GM12878 (cell line): Measurements from ENCODE around the gene FBXL19. TPM values are rescaled to one million over a fixed set of nuclear protein-coding genes. Genes with fewer than 3 reads are reported as not detected.

Experiments used
- ATAC-seq: fragments of 200-7000 bp; cut with Tn5 transposase; 3 replicates; pipeline ENCODE4 v1.9.1; 2020; ENCODE audit warnings: mild to moderate bottlenecking, moderate library complexity
- BruUV-seq: library from RNA; stranded (reverse); fragments of 400-500 nt; replicated peaks from 2 replicates; lab custom pipeline; 2021; lab: Mats Ljungman, UMichigan
- CTCF ChIA-PET: fragments of 300-600 bp; sonication (Branson Sonifier 250); formaldehyde crosslinking; extraction: SDS; loops from one replicate; lab custom pipeline; 2021; ENCODE audit warnings: inconsistent platforms; lab: Yijun Ruan, JAX
- POLR2A ChIA-PET: fragments of 350-600 bp; formaldehyde crosslinking; extraction: SDS; loops from one replicate; lab custom pipeline; 2021; ENCODE audit warnings: inconsistent platforms; lab: Charles Lee
- RAD21 ChIA-PET: fragments of 300-600 bp; sonication (Branson Sonifier 250); formaldehyde crosslinking; loops from one replicate; lab custom pipeline; 2023; ENCODE audit warnings: antibody characterized with exemption; ENCODE audit not compliant: unreplicated experiment; lab: Charles Lee
- SMC1A ChIA-PET: fragments of 300-600 bp; sonication (Branson Sonifier 250); formaldehyde crosslinking; loops from one replicate; lab custom pipeline; 2023; ENCODE audit not compliant: unreplicated experiment, uncharacterized antibody; lab: Charles Lee
- DNase-seq: peaks from one replicate; pipeline ENCODE4 v3.0.0-alpha.2; 2011; ENCODE audit warnings: low read depth, low spot score
- FAIRE-seq: peaks from 3 replicates; lab custom pipeline; 2011; peaks lifted over from hg19 to GRCh38; lab: Jason Lieb, UNC
- H2AFZ ChIP-seq: 2 replicates; pipeline ENCODE4 v1.6.0; 2011; ENCODE audit warnings: low read depth, low read length, control low read depth; ENCODE audit not compliant: control insufficient read depth
- H3K27ac ChIP-seq: 2 replicates; pipeline ENCODE4 v1.5.1; 2011; ENCODE audit warnings: control low read depth; ENCODE audit not compliant: control insufficient read depth, insufficient read depth
- H3K27me3 ChIP-seq, 2 experiments: replicated peaks in 1 of 2; 2 replicates each; pipeline versions ENCODE4 v1.6.0 to v1.6.1; 2011; ENCODE audit warnings: low read length in 1 of 2; ENCODE audit not compliant: control insufficient read depth in 2 of 2, insufficient read depth in 2 of 2
- H3K36me3 ChIP-seq, 2 experiments: 2 replicates each; pipeline ENCODE4 v1.5.1; 2011; ENCODE audit warnings: low read length in 1 of 2; ENCODE audit not compliant: control insufficient read depth in 2 of 2, insufficient read depth in 2 of 2
- H3K4me1 ChIP-seq: 2 replicates; pipeline ENCODE4 v1.6.1; 2011; ENCODE audit warnings: mild to moderate bottlenecking, low read length, moderate library complexity, mixed read lengths; ENCODE audit not compliant: control insufficient read depth, insufficient read depth
- H3K4me2 ChIP-seq: 2 replicates; pipeline ENCODE4 v1.6.0; 2011; ENCODE audit warnings: control low read depth; ENCODE audit not compliant: control insufficient read depth, insufficient read depth
- H3K4me3 ChIP-seq: fragments of 200-600 bp; sonication (generic); 2 replicates; pipeline ENCODE4 v1.5.1; 2016
- H3K79me2 ChIP-seq: 2 replicates; pipeline ENCODE4 v1.6.0; 2011; ENCODE audit warnings: low read length; ENCODE audit not compliant: control insufficient read depth, insufficient read depth
- H3K9ac ChIP-seq: 2 replicates; pipeline ENCODE4 v1.8.0; 2011; ENCODE audit warnings: low read length, control low read depth, mixed read lengths; ENCODE audit not compliant: control insufficient read depth, insufficient read depth
- H3K9me3 ChIP-seq: replicated peaks from 3 replicates; pipeline ENCODE4 v1.5.1; 2011; ENCODE audit warnings: mild to moderate bottlenecking, low read length; ENCODE audit not compliant: control insufficient read depth, insufficient read depth
- H4K20me1 ChIP-seq: 2 replicates; pipeline ENCODE4 v1.6.0; 2011; ENCODE audit not compliant: control insufficient read depth, insufficient read depth
- ELK1 ChIP-seq: IDR thresholded peaks from 2 replicates; pipeline ENCODE4 v1.6.1; 2012; ENCODE audit warnings: low read depth, low read length, improper control_type of control experiment
- JUND ChIP-seq: IDR thresholded peaks from 2 replicates; pipeline ENCODE4 v1.6.1; 2012; ENCODE audit warnings: low read depth, mild to moderate bottlenecking, low read length, improper control_type of control experiment, moderate library complexity
- NFYB ChIP-seq: IDR thresholded peaks from 2 replicates; pipeline ENCODE4 v1.6.1; 2011; ENCODE audit warnings: low read depth, mild to moderate bottlenecking, low read length, improper control_type of control experiment, moderate library complexity; ENCODE audit not compliant: insufficient read depth
- SIX5 ChIP-seq: IDR thresholded peaks from 2 replicates; pipeline ENCODE4 v1.6.1; 2011; ENCODE audit warnings: mild to moderate bottlenecking, low read depth, low read length, moderate library complexity; ENCODE audit not compliant: severe bottlenecking
- ZBTB11 ChIP-seq: fragments of 450-650 bp; formaldehyde crosslinking; IDR thresholded peaks from 2 replicates; pipeline ENCODE4 v1.5.0; 2022; ENCODE audit warnings: mild to moderate bottlenecking, missing genetic modification characterization
- ZBTB40 ChIP-seq: fragments of 450-650 bp; IDR thresholded peaks from 2 replicates; pipeline ENCODE4 v1.6.1; 2016; ENCODE audit warnings: mild to moderate bottlenecking, moderate library complexity, borderline replicate concordance
- ZNF207 ChIP-seq: fragments of 450-650 bp; IDR thresholded peaks from 2 replicates; pipeline ENCODE4 v1.6.1; 2014; ENCODE audit warnings: antibody characterized with exemption, mild to moderate bottlenecking, borderline replicate concordance
- WGBS: methylation state at CpG from one replicate; pipeline ENCODE4 v1.1.6; 2016; ENCODE audit warnings: low lambda C conversion rate; ENCODE audit not compliant: insufficient replicate concordance, insufficient coverage; ENCODE audit errors: missing lambda C conversion rate; 5-methylcytosine and 5-hydroxymethylcytosine counted together
- in situ Hi-C: fragments of 300-500 bp; cut with MboI; formaldehyde crosslinking; loops from 9 replicates; pipeline ENCODE4 v1.14.3; 2018; ENCODE audit warnings: mixed read lengths
- intact Hi-C: fragments of 100-400 bp; cut with micrococcal nuclease; formaldehyde crosslinking; loops from one replicate; pipeline ENCODE4 v1.14.2; 2022; ENCODE audit not compliant: unreplicated experiment
- polyA plus RNA-seq, 11 experiments: library from polyadenylated mRNA; depleted of rRNA in 4 of 11; unstranded in 6 of 11; stranded (reverse) in 5 of 11; fragments of >200 nt; fragmentation: Nextera tagmentation in 4 of 11; fragmentation: Illumina TruSeq in 1 of 11; extraction: Ambion mirVana in 4 of 11; extraction: Trizol in 1 of 11; gene quantifications; 1 replicate in 1 of 11; 2 replicates in 10 of 11; pipeline versions ENCODE4 v1.2.1 to v1.2.3, GENCODE V29; 2011 to 2016; ENCODE audit warnings: inconsistent platforms in 2 of 11, missing spikeins in 2 of 11, low read depth in 1 of 11
- total RNA-seq, 4 experiments: library from RNA; depleted of rRNA in 3 of 4; stranded (reverse); fragments of >200 nt in 3 of 4; fragmentation: Illumina TruSeq in 1 of 4; extraction: Trizol in 1 of 4; gene quantifications; 2 replicates each; pipeline versions ENCODE4 v1.2.1 to v1.2.3, GENCODE V29; 2013 to 2021

Gene FBXL19
- total and polyA plus RNA-seq, 10 of the 15 experiments (the other 5 are each of a cell fraction or from before 2014, with no cell fraction given) = 0.02 to 32.1 (median 6.8) TPM; not detected in 1

- Histone ChIP-seq H3K36me3 (peaks cover 28 to 31% of the 10 kb centered on the region in 2 experiments), H3K4me2 (no peak overlapping the region), H3K27me3 (no peaks in the 10 kb centered on the region), H3K4me3 (no peak overlapping the region), H3K9ac (no peak overlapping the region), H3K4me1 (peaks cover 8% of the 10 kb centered on the region), H3K9me3 (no peaks in the 10 kb centered on the region), H3K27ac (no peak overlapping the region), H2AFZ (no peak overlapping the region), H3K79me2 (peaks cover 12% of the 10 kb centered on the region), H4K20me1 (no peaks in the 10 kb centered on the region; the same call in 1 of the 2 replicates)
- RAD21 ChIA-PET = no interaction called here
- POLR2A ChIA-PET = no interaction called here
- no peak for TF ChIP-seq SIX5
- no peak for TF ChIP-seq NFYB
- no peak for TF ChIP-seq ELK1
- 98% methylated on average over 11 of the region's 11 CpGs for WGBS
- SMC1A ChIA-PET = interaction anchor here (1.7 kb wide), 1 partner anchor 24 kb away, joined by 3 read pairs; the partner anchor contains the start of gene HSD3B7
- CTCF ChIA-PET = no interaction called here
- in situ Hi-C loops = no loop called here
- BruUV-seq = no TSS peak
- intact Hi-C loops = no loop called here
- DNase-seq (no peak), ATAC-seq (no peak), FAIRE-seq (no peak)
These were observed 38.0 kb downstream of the FBXL19 start for GRCh38 chr16:30961384-30961783.

- peaks cover 4% of the 10 kb centered on the region for H3K79me2 ChIP-seq
- H4K20me1 ChIP-seq = no peaks in the 10 kb centered on the region; the same call in 1 of the 2 replicates
- DNase-seq (no peak), ATAC-seq (no peak), FAIRE-seq (no peak)
- H2AFZ ChIP-seq = no peak overlapping the region
- no peaks in the 10 kb centered on the region for H3K27me3 ChIP-seq
- H3K4me2 ChIP-seq = no peak overlapping the region
- H3K9ac ChIP-seq = no peak overlapping the region
- intact Hi-C loops = no loop called here
- ChIA-PET RAD21 (no interaction called here), CTCF (interaction anchor here (1.2 kb wide), 1 partner anchor 10 kb away, joined by 4 read pairs; no protein-coding TSS in a partner anchor), POLR2A (no interaction called here), SMC1A (no interaction called here)
- no peak overlapping the region for H3K27ac ChIP-seq
- in situ Hi-C loops = no loop called here
- no TSS peak for BruUV-seq
- H3K9me3 ChIP-seq = no peaks in the 10 kb centered on the region
- no peak overlapping the region for H3K4me3 ChIP-seq
- peaks cover 2% of the 10 kb centered on the region for H3K4me1 ChIP-seq
- H3K36me3 ChIP-seq = peaks cover 31 to 36% of the 10 kb centered on the region in 2 experiments
- WGBS = 97% methylated on average over 14 of the region's 18 CpGs
- TF ChIP-seq ZBTB11 (CRISPR knock-in tag) (no peak), JUND (no peak), ZNF207 (no peak), ZBTB40 (no peak)
These were observed 40.6 kb downstream of the FBXL19 start for GRCh38 chr16:30963925-30964511.
